Naive thymus-derived CD4-positive, alpha-beta T cell (primary cell): ENCODE measurements around the gene COTL1. TPM values are rescaled to one million over a fixed set of nuclear protein-coding genes. Genes with fewer than 3 reads are reported as not detected.

Source experiments
- ATAC-seq: fragments of 150-1000 bp; cut with Tn5 transposase; 2 replicates; pipeline ENCODE4 v1.10.0; 2021; ENCODE audit warnings: mild to moderate bottlenecking, moderate library complexity
- CTCF ChIA-PET: fragments of 350-600 bp; sonication (Branson Sonifier 250); formaldehyde crosslinking; loops from one replicate; lab custom pipeline; 2021; ENCODE audit warnings: antibody characterized with exemption; lab: Charles Lee
- POLR2A ChIA-PET: fragments of 350-600 bp; sonication (Branson Sonifier 250); formaldehyde crosslinking; loops from one replicate; lab custom pipeline; 2021; ENCODE audit warnings: antibody characterized with exemption, inconsistent platforms; lab: Charles Lee
- DNase-seq, 9 donors: peaks; one replicate each; pipeline versions ENCODE4 v3.0.0 to v3.0.0-alpha.2; 2020 to 2022; ENCODE audit warnings: mixed read lengths in 1 of 9
- H3K27ac ChIP-seq: one replicate; pipeline ENCODE4 v1.7.0; 2013; ENCODE audit warnings: mild to moderate bottlenecking, low read depth, low read length, moderate library complexity
- H3K27me3 ChIP-seq, 2 donors: one replicate each; pipeline ENCODE4 v1.7.0; 2013; ENCODE audit warnings: low read length in 2 of 2, mild to moderate bottlenecking in 2 of 2, moderate library complexity in 2 of 2; ENCODE audit not compliant: control insufficient read depth in 2 of 2, insufficient read depth in 2 of 2
- H3K36me3 ChIP-seq, 3 experiments: 1 replicate in 2 of 3; 2 replicates in 1 of 3; pipeline ENCODE4 v1.7.0; 2013; ENCODE audit warnings: low read length in 3 of 3, mild to moderate bottlenecking in 3 of 3, moderate library complexity in 1 of 3; ENCODE audit not compliant: insufficient read depth in 3 of 3, control insufficient read depth in 2 of 3
- H3K4me1 ChIP-seq, 2 donors: one replicate each; pipeline ENCODE4 v1.7.0; 2013; ENCODE audit warnings: low read length in 2 of 2, mild to moderate bottlenecking in 2 of 2, moderate library complexity in 1 of 2; ENCODE audit not compliant: control insufficient read depth in 2 of 2, insufficient read depth in 2 of 2
- H3K4me3 ChIP-seq: 2 replicates; pipeline ENCODE4 v1.7.0; 2013; ENCODE audit warnings: mild to moderate bottlenecking, low read length
- H3K9me3 ChIP-seq, 3 experiments: 1 replicate in 2 of 3; 2 replicates in 1 of 3; pipeline ENCODE4 v1.7.0; 2013; ENCODE audit warnings: low read length in 3 of 3; ENCODE audit not compliant: control insufficient read depth in 2 of 3
- H3K27ac Mint-ChIP-seq, 9 donors: one replicate each; pipeline ENCODE4 v1.8.0; 2020 to 2022; ENCODE audit warnings: mixed read lengths in 9 of 9, mild to moderate bottlenecking in 8 of 9, moderate library complexity in 5 of 9, inconsistent platforms in 2 of 9
- H3K27me3 Mint-ChIP-seq, 5 donors: one replicate each; pipeline ENCODE4 v1.8.0; 2021 to 2022; ENCODE audit warnings: mixed read lengths in 5 of 5, mild to moderate bottlenecking in 1 of 5
- H3K36me3 Mint-ChIP-seq, 5 donors: one replicate each; pipeline ENCODE4 v1.8.0; 2020 to 2022; ENCODE audit warnings: mixed read lengths in 5 of 5, mild to moderate bottlenecking in 3 of 5, inconsistent platforms in 1 of 5
- H3K4me1 Mint-ChIP-seq, 7 donors: one replicate each; pipeline ENCODE4 v1.8.0; 2020 to 2022; ENCODE audit warnings: mixed read lengths in 7 of 7, mild to moderate bottlenecking in 3 of 7, inconsistent platforms in 1 of 7
- H3K4me3 Mint-ChIP-seq, 10 donors: one replicate each; pipeline ENCODE4 v1.8.0; 2020 to 2022; ENCODE audit warnings: mild to moderate bottlenecking in 10 of 10, mixed read lengths in 10 of 10, moderate library complexity in 6 of 10, inconsistent platforms in 2 of 10
- H3K9me3 Mint-ChIP-seq, 11 donors: one replicate each; pipeline ENCODE4 v1.8.0; 2020 to 2022; ENCODE audit warnings: mixed read lengths in 11 of 11, mild to moderate bottlenecking in 4 of 11, inconsistent platforms in 1 of 11, moderate library complexity in 1 of 11
- intact Hi-C, 2 donors: fragments of 100-400 bp; cut with micrococcal nuclease; formaldehyde crosslinking; loops; one replicate each; pipeline ENCODE4 v1.15.1; 2023
- polyA plus RNA-seq, 2 donors: library from polyadenylated mRNA; unstranded; fragments of 300-500 nt; fragmentation: Illumina TruSeq; gene quantifications; one replicate each; pipeline ENCODE4 v1.2.3, GENCODE V29; 2021
- total RNA-seq, 6 experiments: library from RNA in 5 of 6; stranded (reverse) in 5 of 6; gene quantifications; 1 replicate in 5 of 6; 2 replicates in 1 of 6; pipeline ENCODE4 v1.2.3 and lab custom pipeline; 2021 to 2026

The COTL1 gene
- total and polyA plus RNA-seq, 7 experiments from 2014 or later: 84.2 to 704 (median 268) TPM

- H3K9me3 Mint-ChIP-seq: no peaks in the 10 kb centered on the region
- DNase-seq: no peak
- H3K4me1 Mint-ChIP-seq: peaks cover 18 to 60% (median 37%) of the 10 kb centered on the region in 7 donors
- Histone ChIP-seq H3K9me3 (no peaks in the 10 kb centered on the region), H3K4me1 (peaks cover 0 to 8% of the 10 kb centered on the region in 2 donors), H3K27ac (no peak overlapping the region), H3K36me3 (peaks cover 15 to 98% (median 42%) of the 10 kb centered on the region in 3 experiments), H3K27me3 (no peaks in the 10 kb centered on the region), H3K4me3 (no peak overlapping the region)
- ChIA-PET CTCF (interaction anchor here (3.2 kb wide), 1 partner anchor 11 kb away, joined by 14 read pairs; no protein-coding TSS in a partner anchor), POLR2A (interaction anchor here (1.0 kb wide), 1 partner anchor 21 kb away, joined by 3 read pairs; no protein-coding TSS in a partner anchor)
- H3K27ac Mint-ChIP-seq: peak overlapping the region in 4 of 9 donors; percentile 8 to 71 (median 36)
- peaks cover 10 to 65% (median 17%) of the 10 kb centered on the region in 5 donors for H3K36me3 Mint-ChIP-seq
- H3K27me3 Mint-ChIP-seq: no peaks in the 10 kb centered on the region
- peak overlapping the region in 2 of 10 donors; percentile 35 to 48 for H3K4me3 Mint-ChIP-seq
- intact Hi-C loops: no loop called here
- no peak for ATAC-seq
Observed at GRCh38 chr16:84661418-84662060, 43.7 kb upstream of the COTL1 start.

- DNase-seq: no peak
- H3K4me3 Mint-ChIP-seq: peak overlapping the region in 2 of 10 donors; percentile 35 to 48
- intact Hi-C loops: no loop called here
- H3K27ac Mint-ChIP-seq: peak overlapping the region in 3 of 9 donors; percentile 19 to 71 (median 48)
- no peak overlapping the region for H3K27ac ChIP-seq
- POLR2A ChIA-PET: interaction anchor here (1.0 kb wide), 1 partner anchor 20 kb away, joined by 3 read pairs; no protein-coding TSS in a partner anchor
- no peaks in the 10 kb centered on the region for H3K9me3 Mint-ChIP-seq
- CTCF ChIA-PET: no interaction called here
- no peaks in the 10 kb centered on the region for H3K27me3 ChIP-seq
- no peak overlapping the region for H3K4me3 ChIP-seq
- H3K9me3 ChIP-seq: no peaks in the 10 kb centered on the region
- ATAC-seq: no peak
- H3K4me1 ChIP-seq: peaks cover 4 to 13% of the 10 kb centered on the region in 2 donors
- H3K27me3 Mint-ChIP-seq: no peaks in the 10 kb centered on the region
- H3K36me3 ChIP-seq: peaks cover 15 to 93% (median 42%) of the 10 kb centered on the region in 3 experiments
- H3K4me1 Mint-ChIP-seq: peaks cover 23 to 66% (median 42%) of the 10 kb centered on the region in 7 donors
- peaks cover 10 to 60% (median 17%) of the 10 kb centered on the region in 5 donors for H3K36me3 Mint-ChIP-seq
Observed at GRCh38 chr16:84660973-84661372, 43.1 kb upstream of the COTL1 start.

DNA sequence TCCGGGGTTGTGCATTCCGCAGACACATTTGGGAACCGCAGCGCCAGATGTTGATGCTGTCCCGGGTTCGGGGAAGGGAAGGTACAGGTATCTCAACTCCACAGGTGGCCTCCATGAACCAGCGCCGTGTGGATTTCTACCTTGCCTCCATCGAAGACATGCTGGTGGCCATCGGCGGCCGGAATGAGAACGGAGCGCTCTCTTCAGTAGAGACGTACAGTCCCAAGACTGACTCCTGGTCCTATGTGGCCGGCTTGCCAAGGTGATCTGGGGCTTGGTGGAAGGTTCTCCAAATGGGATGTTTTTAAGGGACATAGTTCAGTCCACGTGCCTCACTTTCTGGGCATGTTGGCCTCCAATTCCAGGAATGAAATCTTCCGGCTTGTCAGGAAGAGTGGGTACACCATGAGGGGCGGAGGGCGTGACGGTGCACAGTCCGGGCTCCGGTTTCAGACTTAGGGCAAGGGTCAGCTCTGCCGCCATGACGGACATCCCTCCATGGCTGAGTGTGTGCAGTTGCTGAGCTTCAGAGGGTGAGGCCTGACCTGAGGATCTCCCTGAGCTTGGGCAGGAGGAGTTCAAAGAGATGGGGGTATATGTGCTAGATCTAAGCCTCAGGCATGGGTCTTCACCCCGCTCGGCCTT lies 41.9 kb upstream of the COTL1 start:
- ChIA-PET POLR2A (no interaction called here), CTCF (interaction anchor here (1.0 kb wide), 1 partner anchor 37 kb away, joined by 3 read pairs; no protein-coding TSS in a partner anchor)
- Mint-ChIP-seq H3K27ac (peak overlapping the region in 3 of 9 donors; percentile 17 to 59 (median 24)), H3K27me3 (no peaks in the 10 kb centered on the region), H3K4me3 (no peak overlapping the region), H3K36me3 (peaks cover 14 to 64% (median 21%) of the 10 kb centered on the region in 5 donors), H3K9me3 (no peaks in the 10 kb centered on the region), H3K4me1 (peaks cover 28 to 73% (median 54%) of the 10 kb centered on the region in 7 donors)
- ATAC-seq (no peak), DNase-seq (no peak)
- Histone ChIP-seq H3K4me1 (peaks cover 4 to 24% of the 10 kb centered on the region in 2 donors), H3K27me3 (no peaks in the 10 kb centered on the region), H3K4me3 (no peak overlapping the region), H3K9me3 (no peaks in the 10 kb centered on the region), H3K27ac (no peak overlapping the region), H3K36me3 (peaks cover 15 to 86% (median 42%) of the 10 kb centered on the region in 3 experiments)
- intact Hi-C loops: no loop called here

DNA sequence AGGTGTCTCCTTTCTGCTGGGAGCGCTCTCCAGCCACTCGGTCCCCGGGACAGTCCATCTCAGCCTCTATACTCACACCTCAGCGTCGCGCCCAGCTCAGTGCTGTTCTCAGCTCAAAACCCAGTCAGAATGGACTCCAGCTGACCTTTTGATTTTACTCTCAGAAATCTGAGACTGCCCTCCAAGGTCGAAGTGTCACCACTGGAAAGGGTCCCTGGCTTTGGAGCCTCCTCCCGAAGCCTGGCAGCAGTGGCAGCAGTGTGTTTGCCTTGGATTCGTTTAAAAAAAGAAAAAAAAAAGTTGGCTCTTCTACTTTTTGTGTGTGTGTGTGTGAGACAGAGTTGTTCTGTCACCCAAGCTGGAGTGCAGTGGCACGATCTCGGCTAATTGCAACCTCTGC lies 40.8 kb upstream of the COTL1 start:
- H3K27me3 ChIP-seq: no peaks in the 10 kb centered on the region
- H3K4me1 Mint-ChIP-seq: peaks cover 30 to 72% (median 58%) of the 10 kb centered on the region in 7 donors

GRCh38 chr16:84657229-84657837 lies 39.5 kb upstream of the COTL1 start:
- no peaks in the 10 kb centered on the region for H3K27me3 ChIP-seq
- no peak overlapping the region for H3K27ac ChIP-seq
- Mint-ChIP-seq H3K27me3 (no peaks in the 10 kb centered on the region), H3K36me3 (peaks cover 9 to 53% (median 15%) of the 10 kb centered on the region in 5 donors), H3K4me1 (peaks cover 39 to 84% (median 70%) of the 10 kb centered on the region in 7 donors), H3K27ac (peak overlapping the region in 5 of 9 donors; percentile 28 to 78 (median 58)), H3K4me3 (peak overlapping the region in 4 of 10 donors; percentile 23 to 74 (median 57)), H3K9me3 (no peaks in the 10 kb centered on the region)
- ChIA-PET POLR2A (interaction anchor here (0.7 kb wide), 1 partner anchor 34 kb away, joined by 3 read pairs; no protein-coding TSS in a partner anchor), CTCF (interaction anchor here (0.6 to 2.4 kb wide), 3 partner anchors 69 to 149 kb away, joined by 3 to 8 read pairs (median 3); no protein-coding TSS in a partner anchor)
- H3K4me1 ChIP-seq: peaks cover 10 to 45% of the 10 kb centered on the region in 2 donors
- peaks cover 3 to 71% (median 35%) of the 10 kb centered on the region in 3 experiments for H3K36me3 ChIP-seq
- DNase-seq (no peak), ATAC-seq (no peak)
- H3K9me3 ChIP-seq: no peaks in the 10 kb centered on the region
- no peak overlapping the region for H3K4me3 ChIP-seq
- intact Hi-C loops: no loop called here

More for the DNA sequence above, 40.8 kb upstream of the COTL1 start:
- H3K4me1 ChIP-seq: peaks cover 4 to 33% of the 10 kb centered on the region in 2 donors
- peak overlapping the region in 7 of 9 donors; percentile 22 to 90 (median 66) for H3K27ac Mint-ChIP-seq
- peaks cover 9 to 60% (median 18%) of the 10 kb centered on the region in 5 donors for H3K36me3 Mint-ChIP-seq
- H3K4me3 Mint-ChIP-seq: peak overlapping the region in 4 of 10 donors; percentile 9 to 39 (median 20)
- H3K9me3 ChIP-seq: no peaks in the 10 kb centered on the region
- H3K27me3 Mint-ChIP-seq: no peaks in the 10 kb centered on the region
- ChIA-PET CTCF (interaction anchor here (1.1 to 2.4 kb wide), 2 partner anchors 38 to 68 kb away, joined by 3 to 8 read pairs; no protein-coding TSS in a partner anchor), POLR2A (interaction anchor here (0.6 to 1.1 kb wide), 3 partner anchors 9 to 63 kb away, joined by 3 to 6 read pairs (median 3); no protein-coding TSS in a partner anchor)
- no peaks in the 10 kb centered on the region for H3K9me3 Mint-ChIP-seq
- H3K4me3 ChIP-seq: no peak overlapping the region
- DNase-seq (no peak), ATAC-seq (no peak)
- H3K36me3 ChIP-seq: peaks cover 15 to 81% (median 41%) of the 10 kb centered on the region in 3 experiments
- H3K27ac ChIP-seq: no peak overlapping the region
- intact Hi-C loops: no loop called here

DNA sequence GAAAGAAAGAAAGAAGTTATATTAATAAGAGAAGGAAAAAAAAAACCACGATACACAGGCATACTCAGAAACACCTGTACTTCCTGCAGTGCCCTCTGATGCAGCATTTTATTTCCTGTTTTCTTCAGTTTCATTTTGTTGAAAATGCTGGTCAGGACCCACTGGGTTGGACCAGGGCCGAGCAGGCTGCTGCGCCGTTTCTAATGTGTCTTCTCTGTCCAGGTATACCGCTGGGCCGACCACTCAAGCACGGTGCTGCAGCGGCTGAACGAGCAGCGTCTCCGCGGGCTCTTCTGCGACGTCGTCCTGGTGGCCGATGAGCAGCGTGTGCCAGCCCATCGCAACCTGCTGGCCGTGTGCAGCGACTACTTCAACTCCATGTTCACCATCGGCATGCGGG lies 38.8 kb upstream of the COTL1 start:
- peaks cover 42 to 91% (median 77%) of the 10 kb centered on the region in 7 donors for H3K4me1 Mint-ChIP-seq
- POLR2A ChIA-PET: no interaction called here

More for the DNA sequence above, 38.8 kb upstream of the COTL1 start:
- H3K4me3 Mint-ChIP-seq: peak overlapping the region; percentile 38 to 85 (median 55)
- ATAC-seq (no peak), DNase-seq (no peak)
- Histone ChIP-seq H3K4me1 (peaks cover 16 to 52% of the 10 kb centered on the region in 2 donors), H3K27me3 (no peaks in the 10 kb centered on the region), H3K9me3 (no peaks in the 10 kb centered on the region), H3K36me3 (peaks cover 0 to 68% (median 29%) of the 10 kb centered on the region in 3 experiments), H3K27ac (no peak overlapping the region), H3K4me3 (no peak overlapping the region)
- H3K27ac Mint-ChIP-seq: peak overlapping the region; percentile 10 to 78 (median 58)
- H3K27me3 Mint-ChIP-seq: no peaks in the 10 kb centered on the region
- CTCF ChIA-PET: interaction anchor here (0.7 to 2.4 kb wide), 2 partner anchors 70 to 148 kb away, joined by 3 to 8 read pairs; no protein-coding TSS in a partner anchor
- H3K36me3 Mint-ChIP-seq: peaks cover 6 to 51% (median 17%) of the 10 kb centered on the region in 5 donors
- H3K9me3 Mint-ChIP-seq: no peaks in the 10 kb centered on the region
- intact Hi-C loops: no loop called here
